ENCODE results near the gene NCKAP5. TPM values are rescaled to one million over a fixed set of nuclear protein-coding genes. Genes with fewer than 3 reads are reported as not detected.

The NCKAP5 gene
- total and polyA plus RNA-seq, 2 of the 8 experiments (the other 6 are each of a cell fraction or from before 2014, with no cell fraction given): 0.27 to 0.86 TPM

GRCh38 chr2:133400411-133400810 lies 167.9 kb downstream of the NCKAP5 start (continued):
- TF ChIP-seq FOSL1 (IDR thresholded peaks at IDR 0.05; ENCODE audit: insufficient read depth, low read depth, low read length) (no peak), TAF7 (optimal IDR thresholded peaks at IDR 0.05; ENCODE audit: borderline replicate concordance, low read depth, low read length) (no peak), CBX5 (IDR thresholded peaks at IDR 0.05; ENCODE audit: low read depth, low read length) (no peak), NANOG (IDR thresholded peaks at IDR 0.05; ENCODE audit: insufficient read depth, low read depth, low read length, poor library complexity, severe bottlenecking) (no peak)
